ENCODE measurements around the gene NDUFA11. TPM values are rescaled to one million over a fixed set of nuclear protein-coding genes. Genes with fewer than 3 reads are reported as not detected.

NDUFA11 gene
- total and polyA plus RNA-seq, 2 of the 13 experiments (the other 11 are each of a cell fraction or from before 2014, with no cell fraction given): 286 to 378 TPM

DNA sequence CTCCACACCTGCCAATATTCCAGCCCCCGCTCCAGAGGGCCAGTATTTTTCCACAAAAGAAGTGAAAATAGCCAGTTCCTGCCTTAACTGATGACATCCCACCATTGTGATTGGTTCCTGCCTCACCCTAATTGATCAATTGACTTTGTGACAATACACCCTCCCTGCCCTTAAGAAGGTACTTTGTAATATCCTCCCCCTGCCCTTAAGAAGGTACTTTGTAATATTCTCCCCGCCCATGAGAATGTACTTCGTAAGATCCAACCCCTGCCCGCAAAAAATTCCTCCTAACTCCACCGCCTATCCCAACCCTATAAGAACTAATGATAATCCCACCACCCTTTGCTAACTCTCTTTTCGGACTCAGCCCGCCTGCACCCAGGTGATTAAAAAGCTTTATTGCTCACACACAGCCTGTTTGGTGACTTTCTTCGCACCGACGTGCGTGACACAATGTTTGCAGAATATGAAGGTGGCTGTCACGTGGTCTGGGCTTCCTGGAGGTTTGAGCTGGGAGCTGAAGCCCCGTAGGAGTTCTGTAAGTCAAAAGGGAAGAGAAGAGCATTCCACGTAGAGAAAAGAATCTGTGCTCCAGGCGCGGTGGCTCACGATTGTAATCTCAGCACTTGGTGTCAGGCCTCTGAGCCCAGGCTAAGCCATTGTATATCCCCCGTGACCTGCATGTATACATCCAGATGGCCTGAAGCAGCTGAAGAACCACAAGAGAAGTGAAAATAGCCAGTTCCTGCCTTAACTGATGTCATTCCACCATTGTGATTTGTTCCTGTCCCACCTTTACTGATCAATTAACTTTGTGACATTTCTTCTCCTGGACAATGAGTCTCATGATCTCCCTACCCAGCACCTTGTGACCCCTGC, 46.1 kb downstream of the NDUFA11 start:
- no peak overlapping the region for H3K9ac ChIP-seq (ENCODE audit: insufficient read depth, low read depth, low read length)
- H3K36me3 ChIP-seq (replicated peaks in 1 of 2; ENCODE audit: control insufficient read depth in 1 of 2, insufficient read depth in 2 of 2, low read length in 2 of 2): no peaks in the 10 kb centered on the region
- no TSS peak for BruUV-seq (replicated peaks)
- no peaks in the 10 kb centered on the region for H4K20me1 ChIP-seq (ENCODE audit: insufficient read depth, low read length)
- H3K27me3 ChIP-seq (ENCODE audit: control insufficient read depth in 1 of 2, insufficient read depth in 2 of 2, low read length in 2 of 2): no peaks in the 10 kb centered on the region
- POLR2A ChIA-PET: interaction anchor here (1.6 to 3.7 kb wide), 2 partner anchors 18 to 29 kb away, joined by 4 to 14 read pairs; partner anchors contain the start of gene FUT6
- DNase-seq (ENCODE audit: low spot score) (no peak), FAIRE-seq (no peak), ATAC-seq (no peak)
- CTCF ChIA-PET (ENCODE audit: low intra/inter-chr PET ratio, low total read pairs): no interaction called here
- 93% methylated on average over 17 of the region's 18 CpGs for WGBS (ENCODE audit: low lambda C conversion rate)
- intact Hi-C loops (cut with micrococcal nuclease; ENCODE audit: unreplicated experiment): no loop called here
- peaks cover 51% of the 10 kb centered on the region for H3K4me1 ChIP-seq (ENCODE audit: insufficient read depth, low read length)
- in situ Hi-C loops (cut with HindIII; ENCODE audit: extremely low pct_ligation_motif_present, low pct_unique_long_range_greater_than_20kb): no loop called here
- TF ChIP-seq, protein P1, sequence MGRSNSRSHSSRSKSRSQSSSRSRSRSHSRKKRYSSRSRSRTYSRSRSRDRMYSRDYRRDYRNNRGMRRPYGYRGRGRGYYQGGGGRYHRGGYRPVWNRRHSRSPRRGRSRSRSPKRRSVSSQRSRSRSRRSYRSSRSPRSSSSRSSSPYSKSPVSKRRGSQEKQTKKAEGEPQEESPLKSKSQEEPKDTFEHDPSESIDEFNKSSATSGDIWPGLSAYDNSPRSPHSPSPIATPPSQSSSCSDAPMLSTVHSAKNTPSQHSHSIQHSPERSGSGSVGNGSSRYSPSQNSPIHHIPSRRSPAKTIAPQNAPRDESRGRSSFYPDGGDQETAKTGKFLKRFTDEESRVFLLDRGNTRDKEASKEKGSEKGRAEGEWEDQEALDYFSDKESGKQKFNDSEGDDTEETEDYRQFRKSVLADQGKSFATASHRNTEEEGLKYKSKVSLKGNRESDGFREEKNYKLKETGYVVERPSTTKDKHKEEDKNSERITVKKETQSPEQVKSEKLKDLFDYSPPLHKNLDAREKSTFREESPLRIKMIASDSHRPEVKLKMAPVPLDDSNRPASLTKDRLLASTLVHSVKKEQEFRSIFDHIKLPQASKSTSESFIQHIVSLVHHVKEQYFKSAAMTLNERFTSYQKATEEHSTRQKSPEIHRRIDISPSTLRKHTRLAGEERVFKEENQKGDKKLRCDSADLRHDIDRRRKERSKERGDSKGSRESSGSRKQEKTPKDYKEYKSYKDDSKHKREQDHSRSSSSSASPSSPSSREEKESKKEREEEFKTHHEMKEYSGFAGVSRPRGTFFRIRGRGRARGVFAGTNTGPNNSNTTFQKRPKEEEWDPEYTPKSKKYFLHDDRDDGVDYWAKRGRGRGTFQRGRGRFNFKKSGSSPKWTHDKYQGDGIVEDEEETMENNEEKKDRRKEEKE (IDR thresholded peaks at IDR 0.05): no peak
- TF ChIP-seq, protein P2, sequence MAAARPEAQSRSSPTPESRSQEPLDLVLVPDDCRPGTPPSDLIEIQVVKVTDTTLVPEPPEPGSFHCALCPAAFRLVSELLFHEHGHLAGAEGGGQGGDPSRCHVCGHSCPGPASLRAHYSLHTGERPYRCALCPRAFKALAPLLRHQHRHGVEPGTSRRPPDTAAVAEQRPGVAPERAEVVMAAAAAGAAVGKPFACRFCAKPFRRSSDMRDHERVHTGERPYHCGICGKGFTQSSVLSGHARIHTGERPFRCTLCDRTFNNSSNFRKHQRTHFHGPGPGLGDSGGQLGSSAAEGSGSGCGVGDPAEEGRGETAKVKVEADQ (CRISPR knock-in tag; IDR thresholded peaks at IDR 0.05; ENCODE audit: borderline replicate concordance): no peak
- TF ChIP-seq ZNF331 (CRISPR knock-in tag; IDR thresholded peaks at IDR 0.05): no peak
- no peak for TF ChIP-seq HES4 (CRISPR knock-in tag; IDR thresholded peaks at IDR 0.05; ENCODE audit: borderline replicate concordance)
- TF ChIP-seq EED (CRISPR knock-in tag; IDR thresholded peaks at IDR 0.05): no peak
- TF ChIP-seq NR2F2 (IDR thresholded peaks at IDR 0.05; ENCODE audit: borderline replicate concordance, low read depth): no peak
- no peak for TF ChIP-seq TARDBP (CRISPR knock-in tag; IDR thresholded peaks at IDR 0.05)
- no peak for TF ChIP-seq ZNF558 (CRISPR knock-in tag; IDR thresholded peaks at IDR 0.05; ENCODE audit: borderline replicate concordance)
- TF ChIP-seq, protein P3, sequence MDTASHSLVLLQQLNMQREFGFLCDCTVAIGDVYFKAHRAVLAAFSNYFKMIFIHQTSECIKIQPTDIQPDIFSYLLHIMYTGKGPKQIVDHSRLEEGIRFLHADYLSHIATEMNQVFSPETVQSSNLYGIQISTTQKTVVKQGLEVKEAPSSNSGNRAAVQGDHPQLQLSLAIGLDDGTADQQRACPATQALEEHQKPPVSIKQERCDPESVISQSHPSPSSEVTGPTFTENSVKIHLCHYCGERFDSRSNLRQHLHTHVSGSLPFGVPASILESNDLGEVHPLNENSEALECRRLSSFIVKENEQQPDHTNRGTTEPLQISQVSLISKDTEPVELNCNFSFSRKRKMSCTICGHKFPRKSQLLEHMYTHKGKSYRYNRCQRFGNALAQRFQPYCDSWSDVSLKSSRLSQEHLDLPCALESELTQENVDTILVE (CRISPR knock-in tag; IDR thresholded peaks at IDR 0.05): no peak
- TF ChIP-seq ZNF709 (CRISPR knock-in tag; IDR thresholded peaks at IDR 0.05): no peak
- TF ChIP-seq AHR (CRISPR knock-in tag; IDR thresholded peaks at IDR 0.05): no peak
- no peak for TF ChIP-seq ZNF263 (CRISPR knock-in tag; IDR thresholded peaks at IDR 0.05)
- no peak for TF ChIP-seq ZFP41 (CRISPR knock-in tag; IDR thresholded peaks at IDR 0.05; ENCODE audit: borderline replicate concordance)
- TF ChIP-seq, protein P4, sequence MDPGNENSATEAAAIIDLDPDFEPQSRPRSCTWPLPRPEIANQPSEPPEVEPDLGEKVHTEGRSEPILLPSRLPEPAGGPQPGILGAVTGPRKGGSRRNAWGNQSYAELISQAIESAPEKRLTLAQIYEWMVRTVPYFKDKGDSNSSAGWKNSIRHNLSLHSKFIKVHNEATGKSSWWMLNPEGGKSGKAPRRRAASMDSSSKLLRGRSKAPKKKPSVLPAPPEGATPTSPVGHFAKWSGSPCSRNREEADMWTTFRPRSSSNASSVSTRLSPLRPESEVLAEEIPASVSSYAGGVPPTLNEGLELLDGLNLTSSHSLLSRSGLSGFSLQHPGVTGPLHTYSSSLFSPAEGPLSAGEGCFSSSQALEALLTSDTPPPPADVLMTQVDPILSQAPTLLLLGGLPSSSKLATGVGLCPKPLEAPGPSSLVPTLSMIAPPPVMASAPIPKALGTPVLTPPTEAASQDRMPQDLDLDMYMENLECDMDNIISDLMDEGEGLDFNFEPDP (CRISPR knock-in tag; conservative IDR thresholded peaks at IDR 0.05): no peak
- no peak for TF ChIP-seq ZFP36L2 (CRISPR knock-in tag; IDR thresholded peaks at IDR 0.05)
- H3K9me3 ChIP-seq (ENCODE audit: low read length): no peaks in the 10 kb centered on the region
- H3K4me2 ChIP-seq (ENCODE audit: low read depth, low read length): no peak overlapping the region
- no peak overlapping the region for H2AFZ ChIP-seq (ENCODE audit: low read length)
- H3K4me3 ChIP-seq (replicated peaks in 1 of 3; ENCODE audit: insufficient read depth in 1 of 3, low read depth in 2 of 3, low read length in 3 of 3): no peak overlapping the region
- no peaks in the 10 kb centered on the region for H3K79me2 ChIP-seq (ENCODE audit: insufficient read depth, low read length)
- no peak overlapping the region for H3K27ac ChIP-seq (ENCODE audit: extremely low read length, insufficient read depth, low read length)
